GM12864 (cell line): ENCODE measurements around the gene VENTX.

Experiments used
- DNase-seq: peaks from one replicate; pipeline ENCODE4 v3.0.0-alpha.2; 2011; ENCODE audit warnings: low read depth
- H3K4me3 ChIP-seq: 2 replicates; pipeline ENCODE4 v1.5.1; 2011; ENCODE audit warnings: mild to moderate bottlenecking, low read depth, low read length, control low read depth
- TF ChIP-seq, protein P1 (sequence below): IDR thresholded peaks from 2 replicates; pipeline ENCODE4 v1.5.1; 2011; ENCODE audit warnings: low read depth, mild to moderate bottlenecking, moderate library complexity, low read length, control low read depth, inconsistent platforms; ENCODE audit errors: missing control alignments

Gene VENTX

DNA sequence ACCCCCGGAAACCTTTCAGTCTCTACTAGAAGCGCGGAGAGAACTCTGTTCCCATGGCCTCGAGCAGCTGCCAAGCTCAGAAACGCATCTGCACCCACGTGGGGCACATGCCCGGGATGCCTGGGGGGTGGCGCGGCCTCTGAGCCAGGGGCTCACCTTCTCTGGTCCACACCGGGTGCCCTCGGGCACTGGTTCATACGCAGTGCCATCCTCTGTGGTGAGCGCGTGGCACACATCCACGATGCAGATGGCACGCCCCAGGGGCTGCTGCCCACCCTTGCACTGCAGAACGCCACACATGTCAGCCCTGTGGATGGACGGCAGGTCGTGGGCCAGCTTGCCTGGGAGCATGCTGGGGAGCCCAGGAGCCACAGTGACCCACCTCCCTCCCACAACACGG is 32.5 kb downstream of the VENTX start:
- no peak overlapping the region for H3K4me3 ChIP-seq
- TF ChIP-seq, protein P1, sequence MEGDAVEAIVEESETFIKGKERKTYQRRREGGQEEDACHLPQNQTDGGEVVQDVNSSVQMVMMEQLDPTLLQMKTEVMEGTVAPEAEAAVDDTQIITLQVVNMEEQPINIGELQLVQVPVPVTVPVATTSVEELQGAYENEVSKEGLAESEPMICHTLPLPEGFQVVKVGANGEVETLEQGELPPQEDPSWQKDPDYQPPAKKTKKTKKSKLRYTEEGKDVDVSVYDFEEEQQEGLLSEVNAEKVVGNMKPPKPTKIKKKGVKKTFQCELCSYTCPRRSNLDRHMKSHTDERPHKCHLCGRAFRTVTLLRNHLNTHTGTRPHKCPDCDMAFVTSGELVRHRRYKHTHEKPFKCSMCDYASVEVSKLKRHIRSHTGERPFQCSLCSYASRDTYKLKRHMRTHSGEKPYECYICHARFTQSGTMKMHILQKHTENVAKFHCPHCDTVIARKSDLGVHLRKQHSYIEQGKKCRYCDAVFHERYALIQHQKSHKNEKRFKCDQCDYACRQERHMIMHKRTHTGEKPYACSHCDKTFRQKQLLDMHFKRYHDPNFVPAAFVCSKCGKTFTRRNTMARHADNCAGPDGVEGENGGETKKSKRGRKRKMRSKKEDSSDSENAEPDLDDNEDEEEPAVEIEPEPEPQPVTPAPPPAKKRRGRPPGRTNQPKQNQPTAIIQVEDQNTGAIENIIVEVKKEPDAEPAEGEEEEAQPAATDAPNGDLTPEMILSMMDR = no peak

DNA sequence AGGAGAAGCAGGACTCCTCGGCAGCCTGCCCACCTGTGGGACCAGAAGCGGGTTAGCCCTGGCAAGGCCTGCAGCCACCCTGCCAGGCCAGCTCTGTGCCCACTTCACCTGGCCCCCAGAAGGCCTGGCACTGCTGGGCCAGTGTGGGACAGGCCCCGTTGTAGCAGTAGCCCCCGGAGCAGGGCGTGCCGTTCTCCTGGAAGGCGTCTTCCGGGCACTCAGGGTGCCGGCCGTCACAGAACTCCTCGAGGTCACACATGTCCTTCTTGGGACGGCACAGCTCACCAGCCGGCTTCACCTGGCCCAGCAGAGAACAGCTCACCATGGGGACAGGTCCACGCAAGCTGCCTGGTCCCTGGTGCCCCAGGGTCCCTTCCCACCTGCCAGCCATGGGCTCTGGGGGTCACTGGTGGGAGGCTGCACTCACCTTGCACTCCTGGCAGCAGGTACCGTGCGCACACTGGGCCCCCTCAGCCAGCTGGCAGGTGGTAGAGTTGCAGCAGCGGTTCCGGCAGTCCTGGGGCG is 33.2 kb downstream of the VENTX start:
- H3K4me3 ChIP-seq = no peak overlapping the region
- TF ChIP-seq, protein P1 = no peak
- no peak for DNase-seq

More for the DNA sequence above, 32.5 kb downstream of the VENTX start:
- DNase-seq = no peak

DNA sequence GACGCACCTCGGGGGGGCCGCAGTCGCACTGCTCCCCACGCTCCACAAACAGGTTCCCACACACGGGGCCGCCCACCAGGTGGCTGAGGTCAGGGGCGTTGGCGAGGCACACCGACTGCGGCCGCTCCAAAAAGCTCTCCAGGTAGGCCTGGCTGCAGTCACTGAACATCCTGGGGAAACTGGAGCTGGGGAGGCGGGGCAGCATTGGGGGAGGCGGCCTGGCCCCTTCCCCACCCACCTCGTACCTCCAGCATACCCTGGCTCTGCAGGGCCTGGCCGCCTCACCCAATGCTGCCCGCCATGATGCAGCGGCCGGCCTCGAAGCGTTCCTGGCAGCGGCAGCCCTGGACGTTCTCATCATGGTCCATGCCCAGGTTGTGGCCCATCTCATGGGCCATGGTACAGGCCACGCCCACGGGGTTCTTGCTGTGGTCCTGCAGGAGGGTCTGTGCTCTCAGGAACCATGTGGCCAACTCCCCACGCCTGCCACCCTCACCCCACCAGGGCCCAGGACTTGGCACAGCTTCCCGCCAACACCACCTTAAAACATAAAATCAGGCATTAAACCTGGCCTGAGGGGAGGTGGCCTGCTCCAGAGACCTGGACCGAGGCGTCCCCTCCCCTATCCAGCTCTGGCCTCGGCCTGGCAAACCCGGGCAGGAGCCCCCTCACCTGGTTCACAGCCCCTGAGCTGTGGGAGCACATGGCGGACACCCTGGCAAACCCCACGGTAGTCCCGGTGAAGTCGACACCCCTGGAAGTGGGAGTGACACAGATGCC is 34.1 kb downstream of the VENTX start:
- TF ChIP-seq, protein P1 = no peak
- DNase-seq = no peak
- H3K4me3 ChIP-seq = no peak overlapping the region

GRCh38 chr10:133272301-133272963 is 34.8 kb downstream of the VENTX start:
- DNase-seq = no peak
- no peak overlapping the region for H3K4me3 ChIP-seq
- TF ChIP-seq, protein P1 = no peak

GRCh38 chr10:133272964-133273420 is 35.3 kb downstream of the VENTX start:
- TF ChIP-seq, protein P1 = no peak

DNA sequence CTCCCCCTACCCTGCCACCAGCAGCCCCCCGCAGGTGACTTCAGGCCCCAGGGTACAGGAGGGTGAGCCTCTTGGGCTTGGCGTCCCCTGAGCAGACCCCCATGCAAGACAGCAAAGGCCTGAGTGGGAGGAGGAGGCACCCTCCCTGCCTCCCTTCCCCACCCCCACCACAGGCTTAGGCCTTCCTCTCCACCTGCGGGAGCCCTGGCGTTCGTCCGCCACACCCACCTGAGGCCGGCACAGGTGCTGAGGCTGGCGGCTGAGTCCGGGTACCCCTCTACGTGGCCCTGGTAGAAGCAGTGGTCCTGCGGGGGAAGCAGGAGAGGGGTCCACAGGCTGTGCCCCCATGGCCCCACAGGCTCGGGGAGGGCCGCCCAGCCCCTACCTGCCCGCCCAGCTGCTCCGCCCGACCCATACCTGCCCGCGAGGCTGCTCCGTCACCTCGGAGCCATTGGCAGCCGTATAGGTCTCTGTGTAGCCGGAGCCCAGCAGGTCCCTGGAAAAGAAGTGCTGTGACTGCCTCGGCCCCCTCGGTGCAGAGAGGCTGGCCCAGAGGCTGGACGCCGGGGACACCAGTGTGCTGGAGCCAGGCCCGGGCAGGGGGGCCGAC is 36.0 kb downstream of the VENTX start:
- no peak for DNase-seq
- no peak overlapping the region for H3K4me3 ChIP-seq
- TF ChIP-seq, protein P1 = no peak

More at GRCh38 chr10:133272964-133273420, 35.3 kb downstream of the VENTX start:
- no peak overlapping the region for H3K4me3 ChIP-seq
- DNase-seq = no peak
